ENCODE data around the gene TREH.
A peak's percentile ranks its signal among the peaks of the same experiment; 100 is the strongest.

The TREH gene

GRCh38 chr11:118631142-118631909 lies 48.1 kb downstream of the TREH start:
- no peak overlapping the region for H3K27ac ChIP-seq (ENCODE audit: low read length)
- H3K4me1 ChIP-seq (ENCODE audit: insufficient read depth, low read length) = peaks cover 16% of the 10 kb centered on the region
- no peaks in the 10 kb centered on the region for H3K9me3 ChIP-seq (ENCODE audit: insufficient read depth, low read depth, low read length)
- no peak overlapping the region for H3K9ac ChIP-seq (ENCODE audit: low read depth, low read length)
- no peak overlapping the region for H3K4me3 ChIP-seq (ENCODE audit: low read length)
- H3K27me3 ChIP-seq (ENCODE audit: insufficient read depth, low read length) = no peaks in the 10 kb centered on the region
- peaks cover 70% of the 10 kb centered on the region for H3K36me3 ChIP-seq (ENCODE audit: insufficient read depth, low read depth, low read length)

- no peaks in the 10 kb centered on the region for H3K9me3 ChIP-seq (ENCODE audit: insufficient read depth, low read depth, low read length)
- peaks cover 71% of the 10 kb centered on the region for H3K36me3 ChIP-seq (ENCODE audit: insufficient read depth, low read depth, low read length)
- no peaks in the 10 kb centered on the region for H3K27me3 ChIP-seq (ENCODE audit: insufficient read depth, low read length)
- no peak overlapping the region for H3K27ac ChIP-seq (ENCODE audit: low read length)
- H3K4me3 ChIP-seq (ENCODE audit: low read length) = no peak overlapping the region
- H3K9ac ChIP-seq (ENCODE audit: low read depth, low read length) = no peak overlapping the region
- peaks cover 7% of the 10 kb centered on the region; the same call in 1 of the 2 replicates for H3K4me1 ChIP-seq (ENCODE audit: insufficient read depth, low read length)
Observed at GRCh38 chr11:118629761-118630661, 49.4 kb downstream of the TREH start.

DNA sequence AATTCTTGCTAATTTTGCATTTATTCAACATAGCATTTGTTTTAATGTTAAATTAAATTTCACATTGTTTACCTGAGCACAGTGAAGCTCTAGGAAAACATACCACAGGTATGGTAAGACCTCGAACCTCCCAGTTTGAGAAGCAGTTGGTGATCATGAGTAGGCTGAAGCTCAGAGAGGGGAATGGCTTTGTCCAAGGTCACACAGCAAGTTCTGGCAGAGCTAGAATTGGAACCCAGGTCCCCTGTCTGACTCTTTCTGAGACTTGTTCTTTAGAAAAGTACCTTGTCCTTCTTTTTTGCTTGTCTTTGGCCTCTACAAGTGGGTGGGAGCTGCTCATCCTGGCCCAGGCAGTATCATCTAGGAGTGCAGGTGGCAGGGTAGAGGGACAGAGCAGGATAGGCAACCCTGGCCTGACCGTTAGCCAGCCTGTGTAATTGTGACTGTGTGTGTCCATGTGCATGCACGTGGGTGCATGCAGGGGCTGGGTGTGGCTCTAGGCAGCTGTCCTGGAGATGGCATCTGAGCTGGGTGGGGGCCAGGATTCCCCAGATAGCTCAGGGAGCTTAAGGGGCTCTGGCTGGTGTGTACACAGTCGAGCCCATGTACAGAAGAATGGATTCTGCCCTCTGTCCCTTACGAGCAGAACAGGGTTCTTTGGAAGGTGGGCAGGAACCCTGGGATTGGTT lies 50.4 kb downstream of the TREH start:
- H3K4me1 ChIP-seq (ENCODE audit: insufficient read depth, low read length) = peaks cover 2% of the 10 kb centered on the region; the same call in 1 of the 2 replicates
- H3K27me3 ChIP-seq (ENCODE audit: insufficient read depth, low read length) = no peaks in the 10 kb centered on the region
- no peak overlapping the region for H3K9ac ChIP-seq (ENCODE audit: low read depth, low read length)
- no peak overlapping the region for H3K27ac ChIP-seq (ENCODE audit: low read length)
- H3K9me3 ChIP-seq (ENCODE audit: insufficient read depth, low read depth, low read length) = no peaks in the 10 kb centered on the region
- no peak overlapping the region for H3K4me3 ChIP-seq (ENCODE audit: low read length)
- H3K36me3 ChIP-seq (ENCODE audit: insufficient read depth, low read depth, low read length) = peaks cover 76% of the 10 kb centered on the region

GRCh38 chr11:118628432-118628831 lies 51.0 kb downstream of the TREH start:
- H3K4me3 ChIP-seq (ENCODE audit: low read length) = no peak overlapping the region
- peaks cover 76% of the 10 kb centered on the region for H3K36me3 ChIP-seq (ENCODE audit: insufficient read depth, low read depth, low read length)
- no peak overlapping the region for H3K9ac ChIP-seq (ENCODE audit: low read depth, low read length)
- H3K9me3 ChIP-seq (ENCODE audit: insufficient read depth, low read depth, low read length) = no peaks in the 10 kb centered on the region
- no peak overlapping the region for H3K27ac ChIP-seq (ENCODE audit: low read length)
- no peaks in the 10 kb centered on the region for H3K27me3 ChIP-seq (ENCODE audit: insufficient read depth, low read length)
- H3K4me1 ChIP-seq (ENCODE audit: insufficient read depth, low read length) = no peaks in the 10 kb centered on the region

DNA sequence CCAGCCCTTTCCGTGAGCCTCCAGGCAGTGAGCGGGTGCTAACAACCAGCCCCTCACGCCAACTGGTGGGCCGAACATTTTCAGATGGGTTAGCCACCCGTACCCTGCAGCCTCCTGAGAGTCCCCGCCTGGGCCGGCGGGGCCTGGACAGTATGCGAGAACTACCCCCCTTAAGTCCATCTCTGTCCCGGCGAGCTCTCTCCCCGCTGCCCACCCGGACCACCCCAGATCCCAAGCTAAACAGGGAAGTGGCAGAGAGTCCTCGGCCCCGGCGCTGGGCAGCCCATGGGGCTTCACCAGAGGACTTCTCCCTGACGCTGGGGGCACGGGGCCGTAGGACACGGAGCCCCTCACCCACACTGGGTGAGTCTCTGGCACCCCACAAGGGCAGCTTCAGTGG lies 51.4 kb downstream of the TREH start:
- Histone ChIP-seq H3K9ac (ENCODE audit: low read depth, low read length) (no peak overlapping the region), H3K36me3 (ENCODE audit: insufficient read depth, low read depth, low read length) (peaks cover 75% of the 10 kb centered on the region), H3K4me1 (ENCODE audit: insufficient read depth, low read length) (no peaks in the 10 kb centered on the region), H3K9me3 (ENCODE audit: insufficient read depth, low read depth, low read length) (no peaks in the 10 kb centered on the region), H3K4me3 (ENCODE audit: low read length) (no peak overlapping the region), H3K27me3 (ENCODE audit: insufficient read depth, low read length) (no peaks in the 10 kb centered on the region), H3K27ac (ENCODE audit: low read length) (no peak overlapping the region)

- Histone ChIP-seq H3K27me3 (ENCODE audit: insufficient read depth, low read length) (no peaks in the 10 kb centered on the region), H3K4me1 (ENCODE audit: insufficient read depth, low read length) (peaks cover 3% of the 10 kb centered on the region; the same call in 1 of the 2 replicates), H3K36me3 (ENCODE audit: insufficient read depth, low read depth, low read length) (peaks cover 73% of the 10 kb centered on the region), H3K9me3 (ENCODE audit: insufficient read depth, low read depth, low read length) (no peaks in the 10 kb centered on the region), H3K9ac (ENCODE audit: low read depth, low read length) (no peak overlapping the region), H3K27ac (ENCODE audit: low read length) (no peak overlapping the region), H3K4me3 (ENCODE audit: low read length) (no peak overlapping the region)
Observed at GRCh38 chr11:118627566-118627965, 51.9 kb downstream of the TREH start.

GRCh38 chr11:118625976-118626375 lies 53.5 kb downstream of the TREH start:
- no peak overlapping the region for H3K27ac ChIP-seq (ENCODE audit: low read length)
- H3K27me3 ChIP-seq (ENCODE audit: insufficient read depth, low read length) = no peaks in the 10 kb centered on the region
- H3K9ac ChIP-seq (ENCODE audit: low read depth, low read length) = no peak overlapping the region
- no peaks in the 10 kb centered on the region for H3K9me3 ChIP-seq (ENCODE audit: insufficient read depth, low read depth, low read length)
- H3K4me3 ChIP-seq (ENCODE audit: low read length) = no peak overlapping the region
- peaks cover 58% of the 10 kb centered on the region for H3K36me3 ChIP-seq (ENCODE audit: insufficient read depth, low read depth, low read length)
- peaks cover 11% of the 10 kb centered on the region; the same call in 1 of the 2 replicates for H3K4me1 ChIP-seq (ENCODE audit: insufficient read depth, low read length)

GRCh38 chr11:118625036-118625690 lies 54.3 kb downstream of the TREH start:
- no peaks in the 10 kb centered on the region for H3K27me3 ChIP-seq (ENCODE audit: insufficient read depth, low read length)
- H3K9me3 ChIP-seq (ENCODE audit: insufficient read depth, low read depth, low read length) = no peaks in the 10 kb centered on the region
- no peak overlapping the region for H3K4me3 ChIP-seq (ENCODE audit: low read length)
- peaks cover 50% of the 10 kb centered on the region for H3K36me3 ChIP-seq (ENCODE audit: insufficient read depth, low read depth, low read length)
- H3K4me1 ChIP-seq (ENCODE audit: insufficient read depth, low read length) = peaks cover 16% of the 10 kb centered on the region
- H3K27ac ChIP-seq (ENCODE audit: low read length) = no peak overlapping the region
- H3K9ac ChIP-seq (ENCODE audit: low read depth, low read length) = no peak overlapping the region

DNA sequence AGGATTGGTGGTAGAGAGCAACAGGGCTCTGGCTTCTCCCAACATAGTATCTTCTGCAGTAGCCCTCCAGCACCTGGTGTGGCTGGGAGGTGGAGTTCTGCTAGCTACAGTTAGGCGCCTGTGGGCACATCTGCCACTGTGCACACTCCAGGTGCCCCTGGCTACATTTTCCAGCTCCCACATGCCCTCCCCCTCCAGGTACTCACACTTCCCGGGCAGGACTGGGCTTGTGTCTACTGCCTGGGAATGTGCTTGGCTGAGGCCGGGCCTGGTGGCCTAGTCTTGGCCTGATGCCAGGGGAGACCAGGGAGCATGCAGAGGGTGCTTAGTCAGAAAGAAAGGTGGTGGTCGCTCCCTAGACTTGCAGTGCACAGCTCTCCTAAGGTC lies 56.2 kb downstream of the TREH start:
- peaks cover 31% of the 10 kb centered on the region for H3K36me3 ChIP-seq (ENCODE audit: insufficient read depth, low read depth, low read length)
- no peaks in the 10 kb centered on the region for H3K27me3 ChIP-seq (ENCODE audit: insufficient read depth, low read length)
- no peak overlapping the region for H3K27ac ChIP-seq (ENCODE audit: low read length)
- 0 out of 2 replicates have a peak overlapping the region, but pooled peaks have one; percentile 7 for H3K4me3 ChIP-seq (ENCODE audit: low read length)
- H3K9ac ChIP-seq (ENCODE audit: low read depth, low read length) = no peak overlapping the region; the same call in 1 of the 2 replicates
- H3K9me3 ChIP-seq (ENCODE audit: insufficient read depth, low read depth, low read length) = no peaks in the 10 kb centered on the region
- peaks cover 16% of the 10 kb centered on the region for H3K4me1 ChIP-seq (ENCODE audit: insufficient read depth, low read length)

DNA sequence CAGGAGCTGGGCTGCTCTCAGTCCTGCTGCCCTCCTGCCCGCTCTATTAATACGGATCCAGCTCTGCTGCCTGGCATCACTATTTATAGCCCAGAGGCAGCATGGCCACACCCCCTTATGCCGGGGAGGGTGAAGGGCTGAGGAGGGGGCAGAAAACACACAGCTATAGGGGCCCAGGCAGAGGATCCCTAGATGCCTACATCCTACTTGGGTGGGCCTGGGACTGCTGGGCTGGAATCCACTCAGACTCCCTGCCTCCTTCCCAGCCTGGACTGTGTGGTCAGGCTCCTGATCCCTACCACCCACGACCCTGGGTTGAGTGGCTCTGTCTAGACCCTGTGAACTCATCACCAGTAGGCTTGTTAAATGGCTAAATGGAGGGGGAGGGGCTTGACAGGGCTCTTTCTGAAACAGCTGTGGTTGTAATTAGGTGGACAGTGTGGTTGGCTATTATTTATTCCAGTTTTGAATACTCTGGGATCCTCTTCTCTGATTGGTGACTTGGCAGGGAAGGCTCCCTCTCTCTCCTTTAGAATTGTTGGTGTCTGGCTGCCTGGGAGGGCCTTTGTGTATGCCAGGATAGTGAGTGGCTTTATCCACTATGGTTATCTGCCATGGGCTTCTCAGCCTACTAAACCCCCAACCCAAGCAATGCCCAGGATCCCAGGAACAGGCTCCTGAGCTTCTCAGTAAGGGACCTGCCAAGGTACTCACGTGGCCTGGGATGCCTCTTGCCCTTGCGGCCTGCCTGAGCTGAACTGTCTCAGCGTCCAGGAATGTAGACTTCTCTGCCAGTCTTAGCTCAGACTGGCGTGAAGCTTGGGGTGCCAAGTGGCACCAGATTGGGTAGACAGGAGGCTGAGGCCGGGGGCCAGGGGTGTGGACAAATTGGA lies 56.8 kb downstream of the TREH start:
- Histone ChIP-seq H3K4me1 (ENCODE audit: insufficient read depth, low read length) (peaks cover 19% of the 10 kb centered on the region), H3K27ac (ENCODE audit: low read length) (no peak overlapping the region), H3K27me3 (ENCODE audit: insufficient read depth, low read length) (no peaks in the 10 kb centered on the region), H3K9ac (ENCODE audit: low read depth, low read length) (peak overlapping the region; percentile 78; the same call in 1 of the 2 replicates), H3K9me3 (ENCODE audit: insufficient read depth, low read depth, low read length) (no peaks in the 10 kb centered on the region), H3K4me3 (ENCODE audit: low read length) (peak overlapping the region; percentile 81), H3K36me3 (ENCODE audit: insufficient read depth, low read depth, low read length) (peaks cover 25% of the 10 kb centered on the region)
